Neural cell (in vitro differentiated cells): ENCODE measurements around the gene MAML2.

Source experiments
- CTCF ChIP-seq: fragments of 450-650 bp; IDR thresholded peaks from 2 replicates; pipeline ENCODE4 v1.5.1; 2014; ENCODE audit warnings: antibody characterized with exemption, mild to moderate bottlenecking, moderate library complexity; ENCODE audit not compliant: poor library complexity, severe bottlenecking
- EP300 ChIP-seq: fragments of 450-650 bp; conservative IDR thresholded peaks from 2 replicates; pipeline ENCODE4 v1.6.1; 2014; ENCODE audit warnings: antibody characterized with exemption, mild to moderate bottlenecking, moderate library complexity; ENCODE audit not compliant: poor library complexity, severe bottlenecking
- EZH2 ChIP-seq: fragments of 200-600, 300-800 bp; shearing (Covaris generic), sonication (generic); IDR thresholded peaks from 2 replicates; pipeline ENCODE4 v1.6.1; 2014; ENCODE audit warnings: antibody characterized with exemption, low read length, borderline replicate concordance, mild to moderate bottlenecking; ENCODE audit not compliant: insufficient read depth, poor library complexity, severe bottlenecking
- MXI1 ChIP-seq: fragments of 450-650 bp; conservative IDR thresholded peaks from 2 replicates; pipeline ENCODE4 v1.6.1; 2014; ENCODE audit warnings: antibody characterized with exemption, mild to moderate bottlenecking; ENCODE audit not compliant: poor library complexity, severe bottlenecking
- POLR2AphosphoS5 ChIP-seq: IDR thresholded peaks from 2 replicates; pipeline ENCODE4 v1.6.1; 2012
- REST ChIP-seq: IDR thresholded peaks from 2 replicates; pipeline ENCODE4 v1.6.1; 2012; ENCODE audit warnings: borderline replicate concordance
- SMC3 ChIP-seq: fragments of 450-650 bp; conservative IDR thresholded peaks from 2 replicates; pipeline ENCODE4 v1.6.1; 2014; ENCODE audit warnings: antibody characterized with exemption, mild to moderate bottlenecking, moderate library complexity; ENCODE audit not compliant: poor library complexity
- TAF1 ChIP-seq: IDR thresholded peaks from 2 replicates; pipeline ENCODE4 v1.6.1; 2012; ENCODE audit warnings: low read depth

- TF ChIP-seq EZH2 (no peak), REST (no peak), CTCF (no peak), TAF1 (no peak), POLR2AphosphoS5 (no peak), EP300 (no peak), MXI1 (no peak), SMC3 (no peak)
Observed at GRCh38 chr11:96010683-96011082, 332.3 kb downstream of the MAML2 start.
